ENCODE results near the gene PRG3. TPM values are rescaled to one million over a fixed set of nuclear protein-coding genes. Genes with fewer than 3 reads are reported as not detected.

PRG3 gene
- total RNA-seq, 1 donor from 2014 or later: not detected

- no peak overlapping the region for H3K27ac Mint-ChIP-seq (ENCODE audit: unreplicated experiment)
- no peak for TF ChIP-seq CTCF (IDR thresholded peaks at IDR 0.05; ENCODE audit: unreplicated experiment)
- H3K27me3 Mint-ChIP-seq (ENCODE audit: unreplicated experiment): peaks cover 4% of the 10 kb centered on the region
- no peaks in the 10 kb centered on the region for H3K9me3 Mint-ChIP-seq (ENCODE audit: unreplicated experiment)
- no peak for DNase-seq (ENCODE audit: low spot score)
- peaks cover 24% of the 10 kb centered on the region for H3K4me1 Mint-ChIP-seq (ENCODE audit: unreplicated experiment)
- H3K4me3 Mint-ChIP-seq (ENCODE audit: unreplicated experiment): no peak overlapping the region
- H3K36me3 Mint-ChIP-seq (ENCODE audit: low read depth, unreplicated experiment): peaks cover under 1% of the 10 kb centered on the region
These were observed 41.7 kb upstream of the PRG3 start for GRCh38 chr11:57422669-57423068.

- H3K27me3 Mint-ChIP-seq (ENCODE audit: unreplicated experiment): peaks cover 9% of the 10 kb centered on the region
These were observed 40.9 kb upstream of the PRG3 start for GRCh38 chr11:57421805-57422204.

GRCh38 chr11:57421066-57421465 lies 40.1 kb upstream of the PRG3 start:
- Mint-ChIP-seq H3K9me3 (ENCODE audit: unreplicated experiment) (no peaks in the 10 kb centered on the region), H3K36me3 (ENCODE audit: low read depth, unreplicated experiment) (peaks cover 3% of the 10 kb centered on the region), H3K27me3 (ENCODE audit: unreplicated experiment) (peaks cover 10% of the 10 kb centered on the region), H3K27ac (ENCODE audit: unreplicated experiment) (no peak overlapping the region), H3K4me1 (ENCODE audit: unreplicated experiment) (peaks cover 28% of the 10 kb centered on the region), H3K4me3 (ENCODE audit: unreplicated experiment) (no peak overlapping the region)
- no peak for DNase-seq (ENCODE audit: low spot score)
- no peak for TF ChIP-seq CTCF (IDR thresholded peaks at IDR 0.05; ENCODE audit: unreplicated experiment)

More at GRCh38 chr11:57421805-57422204, 40.9 kb upstream of the PRG3 start:
- no peak overlapping the region for H3K27ac Mint-ChIP-seq (ENCODE audit: unreplicated experiment)
- H3K9me3 Mint-ChIP-seq (ENCODE audit: unreplicated experiment): no peaks in the 10 kb centered on the region
- TF ChIP-seq CTCF (IDR thresholded peaks at IDR 0.05; ENCODE audit: unreplicated experiment): no peak
- no peak for DNase-seq (ENCODE audit: low spot score)
- peaks cover 3% of the 10 kb centered on the region for H3K36me3 Mint-ChIP-seq (ENCODE audit: low read depth, unreplicated experiment)
- no peak overlapping the region for H3K4me3 Mint-ChIP-seq (ENCODE audit: unreplicated experiment)
- peaks cover 28% of the 10 kb centered on the region for H3K4me1 Mint-ChIP-seq (ENCODE audit: unreplicated experiment)

- Mint-ChIP-seq H3K4me3 (ENCODE audit: unreplicated experiment) (no peak overlapping the region), H3K4me1 (ENCODE audit: unreplicated experiment) (peaks cover 27% of the 10 kb centered on the region), H3K36me3 (ENCODE audit: low read depth, unreplicated experiment) (peaks cover 16% of the 10 kb centered on the region), H3K27ac (ENCODE audit: unreplicated experiment) (no peak overlapping the region), H3K27me3 (ENCODE audit: unreplicated experiment) (peaks cover 9% of the 10 kb centered on the region), H3K9me3 (ENCODE audit: unreplicated experiment) (no peaks in the 10 kb centered on the region)
- TF ChIP-seq CTCF (IDR thresholded peaks at IDR 0.05; ENCODE audit: unreplicated experiment): no peak
- DNase-seq (ENCODE audit: low spot score): no peak
These were observed 38.2 kb upstream of the PRG3 start for GRCh38 chr11:57419146-57419545.

GRCh38 chr11:57418131-57418530 lies 37.2 kb upstream of the PRG3 start:
- Mint-ChIP-seq H3K27me3 (ENCODE audit: unreplicated experiment) (peaks cover 10% of the 10 kb centered on the region), H3K4me3 (ENCODE audit: unreplicated experiment) (no peak overlapping the region), H3K9me3 (ENCODE audit: unreplicated experiment) (no peaks in the 10 kb centered on the region), H3K27ac (ENCODE audit: unreplicated experiment) (no peak overlapping the region), H3K36me3 (ENCODE audit: low read depth, unreplicated experiment) (peaks cover 26% of the 10 kb centered on the region), H3K4me1 (ENCODE audit: unreplicated experiment) (peaks cover 35% of the 10 kb centered on the region)
- DNase-seq (ENCODE audit: low spot score): no peak
- TF ChIP-seq CTCF (IDR thresholded peaks at IDR 0.05; ENCODE audit: unreplicated experiment): no peak
